Smooth muscle cell of the pulmonary artery (primary cell): ENCODE measurements around the gene CPEB3. TPM values are rescaled to one million over a fixed set of nuclear protein-coding genes. Genes with fewer than 3 reads are reported as not detected.

Source experiments
- total RNA-seq: library from RNA; depleted of rRNA; stranded (reverse); fragments of >200 nt; gene quantifications from 2 replicates; pipeline ENCODE4 v1.2.3, GENCODE V29; 2014

Gene CPEB3
- total RNA-seq, result 1.1 and 1.3 TPM in 2 replicates

GRCh38 chr10:92290837-92291615 lies at the start of gene CPEB3, which contains the start of gene MARCHF5:
Gene CPEB3, minus strand, starts transcription at chr10:92291078. Its CDS starts 50,728 bp downstream, at chr10:92240350.
Gene MARCHF5, plus strand, starts transcription at chr10:92291167. Its CDS starts 328 bp downstream, at chr10:92291495.

Other genes starting within 250 kb of the CPEB3 start
- gene MARCHF5, start 89 bp upstream of the CPEB3 start, total RNA-seq, result 20.8 and 21.0 TPM in 2 replicates